Progenitor cell of endocrine pancreas (in vitro differentiated cells): Measurements from ENCODE around the gene EXOSC7. TPM values are rescaled to one million over a fixed set of nuclear protein-coding genes. Genes with fewer than 3 reads are reported as not detected.

Source experiments
- DNase-seq: peaks from one replicate; pipeline ENCODE4 v3.0.0; 2021; ENCODE audit warnings: low spot score; ENCODE audit not compliant: unreplicated experiment
- H3K27ac Mint-ChIP-seq: 2 replicates; pipeline ENCODE4 v1.8.0; 2021; ENCODE audit warnings: mild to moderate bottlenecking, moderate library complexity, mixed read lengths
- H3K27me3 Mint-ChIP-seq: 2 replicates; pipeline ENCODE4 v1.8.0; 2021; ENCODE audit warnings: mixed read lengths
- H3K36me3 Mint-ChIP-seq: 2 replicates; pipeline ENCODE4 v1.8.0; 2022; ENCODE audit warnings: mixed read lengths; ENCODE audit not compliant: insufficient read depth
- H3K4me1 Mint-ChIP-seq: 2 replicates; pipeline ENCODE4 v1.8.0; 2021; ENCODE audit warnings: low read depth, mixed read lengths
- H3K4me3 Mint-ChIP-seq: 2 replicates; pipeline ENCODE4 v1.8.0; 2021; ENCODE audit warnings: low read depth, mild to moderate bottlenecking, moderate library complexity, mixed read lengths
- H3K9me3 Mint-ChIP-seq: 2 replicates; pipeline ENCODE4 v1.8.0; 2021; ENCODE audit warnings: low read depth, mixed read lengths
- CTCF ChIP-seq: fragments of 200-600 bp; sonication (generic); IDR thresholded peaks from one replicate; pipeline ENCODE4 v1.5.0; 2021; ENCODE audit warnings: antibody characterized with exemption, mild to moderate bottlenecking; ENCODE audit not compliant: unreplicated experiment
- total RNA-seq: library from RNA; stranded (reverse); gene quantifications from 2 replicates; pipeline ENCODE4 v1.2.1, GENCODE V29; 2021

The EXOSC7 gene
- total RNA-seq, 1 donor from 2014 or later = 51.2 TPM

- no peak for TF ChIP-seq CTCF
- Mint-ChIP-seq H3K27me3 (peaks cover 10% of the 10 kb centered on the region), H3K27ac (no peak overlapping the region), H3K36me3 (no peaks in the 10 kb centered on the region), H3K9me3 (no peaks in the 10 kb centered on the region), H3K4me1 (peaks cover 21% of the 10 kb centered on the region), H3K4me3 (no peak overlapping the region)
- no peak for DNase-seq
These were observed 83.1 kb downstream of the EXOSC7 start for GRCh38 chr3:45059132-45059531.

DNA sequence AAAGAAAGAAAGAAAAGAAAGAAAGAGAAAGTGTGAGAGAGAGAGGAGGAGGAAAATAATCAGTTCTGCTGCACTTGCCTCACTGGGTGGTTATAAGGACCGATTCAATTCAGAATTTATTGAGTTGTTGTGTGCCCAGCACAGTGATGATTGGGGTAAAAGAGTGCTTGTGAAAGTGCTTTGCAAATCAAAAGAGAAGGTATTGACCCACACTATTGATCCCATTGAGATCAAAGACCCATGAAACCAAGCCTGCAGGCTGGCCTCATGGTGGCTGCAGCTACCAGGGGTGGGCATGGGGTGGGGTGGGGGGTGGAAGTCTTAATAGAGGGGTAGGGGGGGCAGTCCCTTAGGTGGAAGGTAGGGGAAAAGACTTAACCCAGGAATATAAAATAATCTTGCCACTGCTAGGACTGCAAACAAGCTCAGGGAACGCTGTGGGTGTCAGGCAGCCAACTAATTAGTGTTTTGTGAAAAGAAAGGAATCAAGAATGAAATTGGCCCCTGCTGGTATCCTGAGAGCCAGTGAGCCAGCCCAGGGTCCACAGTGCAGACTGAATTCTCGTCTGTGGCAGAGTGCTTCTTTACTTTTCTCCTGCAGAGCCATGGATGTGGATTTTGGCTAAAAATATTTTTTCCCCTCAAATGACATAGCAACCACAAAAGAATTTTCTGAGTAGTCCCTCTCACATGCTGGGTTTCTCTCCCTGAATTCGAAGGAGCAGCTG lies 84.3 kb downstream of the EXOSC7 start:
- H3K9me3 Mint-ChIP-seq = no peaks in the 10 kb centered on the region
- peaks cover 10% of the 10 kb centered on the region for H3K27me3 Mint-ChIP-seq
- no peak overlapping the region for H3K4me3 Mint-ChIP-seq
- no peaks in the 10 kb centered on the region for H3K36me3 Mint-ChIP-seq
- H3K27ac Mint-ChIP-seq = peak overlapping the region; percentile 47
- DNase-seq = no peak
- TF ChIP-seq CTCF = no peak
- peaks cover 18% of the 10 kb centered on the region for H3K4me1 Mint-ChIP-seq

Other genes with a start within 250 kb of the EXOSC7 start
- 6.7 and 7.5 TPM in 2 replicates for gene ZNF501, start 246.6 kb upstream of the EXOSC7 start, total RNA-seq
- 37.0 and 38.8 TPM in 2 replicates for gene KIAA1143, start 214.6 kb upstream of the EXOSC7 start, total RNA-seq
- gene KIF15, start 214.4 kb upstream of the EXOSC7 start, total RNA-seq = 17.0 and 21.4 TPM in 2 replicates
- 13.4 and 13.6 TPM in 2 replicates for gene TMEM42, start 114.3 kb upstream of the EXOSC7 start, total RNA-seq
- not detected in 2 replicates for gene TGM4, start 101.6 kb upstream of the EXOSC7 start, total RNA-seq
- 61.2 and 64.9 TPM in 2 replicates for gene ZDHHC3, start 70 bp upstream of the EXOSC7 start, total RNA-seq
- not detected in 2 replicates for gene CLEC3B, start 50.1 kb downstream of the EXOSC7 start, total RNA-seq
- gene CDCP1, start 170.1 kb downstream of the EXOSC7 start, total RNA-seq = 10.1 and 15.3 TPM in 2 replicates